ENCODE measurements around the gene FSTL4.

- no peak for TF ChIP-seq POLR2A (IDR thresholded peaks at IDR 0.05)
- no peak for TF ChIP-seq CTCF (IDR thresholded peaks at IDR 0.05)
- no peak for TF ChIP-seq EP300 (IDR thresholded peaks at IDR 0.05; ENCODE audit: low read depth)
Observed at GRCh38 chr5:133297293-133297692, 315.0 kb downstream of the FSTL4 start.

Measured in transverse colon (tissue), 3 donors.